HG02623 (cell line): Measurements from ENCODE around the gene BIRC7.
"Not testable (repeated sequence)": the region's sequence is repeated elsewhere in the genome, so short reads cannot be mapped to it uniquely, and the experiment has no call there.

Experiments used
- ATAC-seq: cut with Tn5 transposase; IDR thresholded peaks from one replicate; pipeline ENCODE4 v1.9.1; 2021; ENCODE audit warnings: moderate library complexity; ENCODE audit not compliant: unreplicated experiment

The BIRC7 gene

DNA sequence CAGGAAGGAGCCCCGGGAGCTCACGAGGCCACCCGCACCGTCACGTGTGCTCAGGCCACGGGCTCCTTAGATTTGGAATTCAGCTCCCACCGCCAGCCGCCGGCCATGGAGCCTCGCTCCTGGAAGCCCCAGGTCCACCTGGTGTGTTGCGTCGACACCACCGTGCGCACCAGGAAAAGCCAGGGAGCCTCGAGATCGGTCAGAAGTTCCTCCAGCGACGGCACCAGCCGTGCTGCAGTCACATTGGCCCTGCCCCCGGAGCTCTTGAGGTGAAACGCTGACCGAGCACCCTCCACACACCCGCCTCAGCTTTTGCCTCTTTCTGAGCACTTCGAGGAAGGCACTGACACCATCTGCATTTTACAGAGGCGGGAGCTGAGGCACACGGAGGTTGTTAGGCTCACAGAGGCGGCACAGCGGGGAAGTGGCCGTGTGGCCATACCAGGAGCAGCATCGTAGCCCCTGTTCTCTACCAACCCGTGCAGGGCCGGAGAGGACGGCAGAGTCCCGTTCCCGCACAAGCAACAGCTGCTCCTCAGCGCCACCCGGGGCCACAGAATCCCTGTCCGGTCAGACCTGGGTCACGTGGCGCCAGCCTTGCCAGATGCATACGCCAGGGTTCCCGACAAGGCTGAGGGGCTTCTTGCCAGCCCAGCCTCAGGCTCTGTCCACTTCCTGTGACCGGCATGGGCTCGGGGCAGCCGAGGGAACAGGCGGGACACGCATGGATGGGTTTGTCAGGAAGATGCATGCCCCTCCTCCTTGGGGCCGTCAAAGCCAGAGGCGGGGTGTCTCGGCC lies 11.0 kb downstream of the BIRC7 start:
- no peak for ATAC-seq

DNA sequence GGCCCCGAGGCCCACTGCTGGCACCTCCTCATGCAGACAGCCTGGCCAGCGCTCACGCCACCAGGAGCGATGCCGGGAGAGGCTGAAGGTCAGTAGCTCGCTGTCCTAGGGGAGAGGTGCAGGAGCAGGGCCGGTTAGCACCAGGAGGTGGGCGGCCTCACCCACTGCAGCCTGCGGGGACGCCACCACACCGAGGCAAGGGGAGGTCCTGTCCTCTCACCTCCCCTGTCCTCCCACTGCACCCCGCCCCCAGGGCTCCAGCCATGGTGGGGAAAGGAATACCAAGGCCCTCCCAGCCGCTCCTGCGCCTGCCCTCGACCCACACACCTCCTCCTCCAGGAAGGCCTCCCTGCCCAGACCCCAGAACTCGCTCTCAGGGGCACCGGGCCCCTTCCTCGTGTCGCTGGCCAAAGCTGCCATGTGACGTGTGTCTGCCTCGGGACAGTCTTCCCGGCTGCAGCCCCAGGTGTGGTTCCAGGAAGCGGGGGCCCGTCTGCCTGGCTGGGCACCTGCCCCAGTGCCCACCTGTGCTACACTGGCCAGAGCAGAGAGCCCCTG lies 12.0 kb downstream of the BIRC7 start:
- no peak for ATAC-seq

DNA sequence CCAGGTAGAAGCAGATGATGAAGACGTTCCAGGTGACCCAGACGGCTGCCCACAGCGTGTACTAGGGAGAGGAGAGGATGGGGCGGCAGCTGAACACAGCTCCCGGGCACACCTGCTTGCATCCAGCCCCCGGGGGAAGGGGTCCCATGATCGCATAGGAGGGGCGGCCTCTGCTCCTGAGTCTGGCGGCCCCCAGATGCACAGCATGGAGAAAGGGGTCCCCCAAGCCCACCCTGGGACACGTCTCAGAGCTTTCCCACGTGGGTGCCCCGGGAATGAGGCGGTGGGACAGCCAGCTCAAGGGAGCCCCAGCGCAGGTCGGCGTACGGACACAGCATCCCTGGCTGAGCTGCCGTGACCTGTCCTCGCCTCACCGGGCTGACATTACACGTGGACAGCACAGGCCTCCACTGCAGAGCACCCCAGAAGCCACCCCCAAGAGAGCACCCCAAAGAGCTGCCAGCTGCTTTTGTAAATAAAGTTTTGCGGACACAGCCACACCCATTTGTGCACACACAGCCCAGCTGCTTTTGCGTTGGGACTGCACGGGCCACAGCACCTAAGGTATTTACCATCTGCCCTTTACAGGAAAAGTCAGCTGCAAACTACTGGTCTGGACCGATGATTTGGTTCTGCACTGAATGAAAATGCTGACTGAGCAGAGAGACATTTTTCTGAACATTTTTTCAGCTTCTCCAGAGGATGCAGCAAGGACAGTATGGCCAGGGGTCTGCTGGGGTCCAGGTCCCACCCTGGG lies 13.3 kb downstream of the BIRC7 start:
- ATAC-seq, result no peak

GRCh38 chr20:63249891-63250290 lies 14.2 kb downstream of the BIRC7 start:
- ATAC-seq, result no peak

- not testable (repeated sequence) for ATAC-seq
Measured at GRCh38 chr20:63251350-63251749, 15.6 kb downstream of the BIRC7 start.

DNA sequence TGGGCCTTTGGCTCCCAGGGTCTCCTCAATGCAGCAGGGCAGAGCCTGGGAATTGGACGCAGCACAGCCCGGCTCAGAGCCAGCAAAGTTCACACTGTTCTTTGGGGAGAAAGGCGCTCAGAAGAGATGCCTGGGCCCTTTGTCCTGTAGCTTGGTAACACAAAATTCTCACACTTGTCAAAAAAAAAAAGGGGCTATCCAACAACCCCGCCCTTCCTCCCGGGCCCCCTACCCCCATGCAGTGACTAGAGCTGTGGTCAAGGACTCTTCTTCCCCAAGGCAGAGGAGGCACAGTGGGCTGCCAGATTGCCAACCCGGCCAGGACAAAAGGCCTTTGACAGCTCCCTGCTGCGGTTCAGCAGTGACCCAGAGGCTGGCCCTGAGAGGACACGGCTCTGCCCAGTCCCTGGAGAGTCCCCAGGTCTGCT lies 16.6 kb downstream of the BIRC7 start:
- ATAC-seq, result no peak

- ATAC-seq, result no peak
Measured at GRCh38 chr20:63253065-63253437, 17.3 kb downstream of the BIRC7 start.

DNA sequence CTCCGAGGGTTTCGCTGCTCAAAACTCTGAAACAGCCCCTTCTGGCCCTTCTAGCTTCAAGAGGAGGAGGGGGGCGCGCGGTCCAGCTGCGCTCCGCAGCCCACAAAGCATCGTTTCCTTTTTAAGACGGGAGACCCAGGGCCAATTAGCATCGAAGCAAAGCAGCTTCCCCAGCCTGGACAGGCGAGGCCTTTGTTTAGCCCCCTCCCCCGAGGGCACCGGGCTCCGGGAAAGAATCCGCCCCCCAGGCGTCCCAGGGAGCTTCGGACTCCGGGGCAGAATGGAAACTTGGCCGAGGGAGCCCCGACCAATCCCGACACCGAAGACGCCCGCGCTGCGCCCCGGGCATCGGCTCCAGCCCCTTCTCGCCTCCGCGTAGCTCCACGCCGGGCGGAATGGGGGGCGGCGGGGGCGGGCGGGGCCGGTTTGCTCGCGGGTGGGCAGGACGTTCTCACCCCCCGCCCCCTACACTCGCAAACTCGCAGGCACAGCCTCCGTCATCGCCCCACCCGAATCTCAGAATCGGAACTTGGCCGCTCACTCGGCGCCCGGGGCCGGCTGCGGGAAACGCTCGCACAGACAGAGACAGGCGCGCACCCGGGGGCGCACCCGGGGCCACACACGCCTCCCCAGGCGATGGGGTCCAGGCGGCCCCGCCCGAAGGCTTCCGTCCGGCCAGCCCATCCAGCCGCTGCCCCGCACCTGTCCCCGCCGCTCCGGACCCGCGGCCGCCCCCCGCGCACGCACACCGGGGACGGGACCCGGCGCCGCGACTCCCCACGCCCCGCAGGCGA lies 17.9 kb downstream of the BIRC7 start:
- ATAC-seq, result no peak

DNA sequence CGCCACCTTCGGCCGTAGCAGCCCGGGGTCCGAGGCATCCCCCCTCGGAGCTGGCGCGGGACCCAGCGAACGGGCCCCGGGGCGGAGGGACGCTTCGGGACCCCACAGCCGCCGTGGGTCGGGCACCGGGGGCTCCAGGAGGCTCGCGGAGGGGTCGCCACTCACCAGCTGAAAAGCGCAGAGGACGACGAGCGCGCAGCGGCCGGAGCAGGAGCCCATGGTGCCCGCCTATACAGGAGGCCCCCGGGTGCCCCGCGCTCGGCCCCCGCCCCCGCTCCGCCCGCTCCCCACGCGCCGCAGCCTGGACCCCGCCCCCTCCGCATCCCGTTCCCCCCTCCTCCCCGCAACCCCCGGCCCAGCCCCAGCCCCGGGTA lies 18.5 kb downstream of the BIRC7 start, which contains the start of gene NKAIN4:
Gene NKAIN4, minus strand, starts transcription at position 232 of the 374 bp plus-strand sequence. Its CDS starts 13 bp downstream, at position 219.
- no peak for ATAC-seq

GRCh38 chr20:63254606-63255384 lies 19.1 kb downstream of the BIRC7 start:
- no peak for ATAC-seq

DNA sequence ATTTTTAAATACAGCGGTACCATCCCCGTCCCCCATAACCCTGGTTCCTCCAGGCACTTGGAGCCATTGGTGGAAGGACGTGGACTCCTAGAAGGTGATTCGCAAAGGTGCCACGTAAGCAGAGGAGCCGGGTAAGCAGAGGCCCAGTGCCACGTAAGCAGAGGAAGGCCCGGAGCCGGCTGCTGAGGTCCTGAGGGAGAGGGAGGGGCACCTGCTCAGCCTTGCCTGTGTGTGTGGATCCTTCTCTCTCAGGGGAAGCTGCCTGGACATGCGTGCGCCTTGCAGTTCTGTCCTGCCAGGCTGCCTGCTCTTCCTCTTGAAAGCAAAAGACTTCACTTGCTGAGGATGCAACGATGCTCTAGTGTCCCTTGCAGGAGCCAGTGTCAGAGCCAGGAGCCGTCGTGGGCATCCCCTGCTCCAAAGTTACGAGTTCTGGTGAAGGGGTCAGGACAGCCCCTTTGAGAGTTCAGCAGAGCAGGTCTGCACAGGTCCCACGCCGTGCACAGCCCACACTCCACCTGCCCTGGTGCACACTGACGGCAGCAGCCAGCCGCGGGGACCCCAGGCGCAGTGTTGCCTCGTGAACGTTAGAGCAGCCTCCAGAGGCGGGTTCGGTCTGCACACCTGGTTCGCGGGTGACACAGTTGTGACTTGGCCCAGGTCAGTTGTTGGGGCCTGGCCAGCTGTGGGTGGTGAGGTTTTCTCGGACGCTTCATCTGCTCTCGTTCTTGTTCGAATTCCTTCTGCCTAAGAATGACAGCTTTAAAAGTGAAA lies 20.4 kb downstream of the BIRC7 start:
- no peak for ATAC-seq

DNA sequence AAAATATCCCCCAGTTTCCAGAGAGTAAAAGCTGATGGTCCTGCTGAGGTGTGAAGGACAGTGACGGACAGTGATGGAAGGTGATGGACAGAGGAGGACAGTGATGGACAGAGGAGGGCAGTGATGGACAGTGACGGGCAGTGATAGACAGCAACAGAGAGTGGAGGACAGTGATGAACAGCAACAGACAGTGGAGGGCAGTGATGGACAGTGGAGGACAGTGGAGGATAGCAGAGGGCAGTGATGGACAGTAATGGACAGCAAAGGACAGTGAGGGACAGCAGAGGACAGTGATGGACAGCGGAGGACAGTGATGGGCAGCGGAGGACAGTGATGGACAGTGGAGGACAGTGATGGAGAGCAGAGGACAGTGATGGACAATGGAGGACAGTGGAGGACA lies 21.2 kb downstream of the BIRC7 start:
- no peak for ATAC-seq

DNA sequence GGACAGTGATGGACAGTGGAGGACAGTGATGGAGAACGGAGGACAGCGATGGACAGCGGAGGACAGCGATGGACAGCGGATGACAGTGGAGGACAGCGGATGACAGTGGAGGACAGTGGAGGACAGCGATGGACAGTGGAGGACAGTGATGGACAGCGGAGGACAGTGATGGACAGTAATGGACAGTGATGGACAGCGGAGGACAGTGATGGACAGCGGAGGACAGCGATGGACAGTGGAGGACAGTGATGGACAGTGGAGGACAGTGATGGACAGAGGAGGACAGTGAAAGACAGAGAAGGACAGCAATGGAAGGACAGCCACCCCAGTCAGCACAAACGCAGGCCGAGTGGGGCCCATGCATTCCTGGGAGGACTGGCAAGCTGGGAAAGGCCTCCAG lies 21.9 kb downstream of the BIRC7 start:
- no peak for ATAC-seq

DNA sequence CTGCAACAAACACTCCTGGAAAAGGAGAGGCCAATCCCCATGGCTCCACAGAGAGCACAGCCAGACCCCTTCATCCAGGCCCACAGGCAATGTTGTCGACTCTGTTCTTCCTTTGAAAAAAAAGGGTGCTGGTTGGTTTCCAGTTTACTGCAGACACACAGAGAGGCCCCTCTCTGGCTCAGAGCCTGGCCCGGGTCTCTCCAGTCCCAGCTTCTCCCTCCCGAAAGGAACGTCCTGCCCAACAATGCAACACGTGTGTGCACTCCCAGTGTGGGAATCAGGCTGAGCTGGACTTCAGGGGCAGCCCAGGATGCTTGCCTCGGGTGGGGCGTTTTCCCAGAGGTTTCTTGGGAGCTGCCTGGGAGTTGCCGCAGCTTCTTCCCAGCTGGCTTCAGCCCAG lies 23.1 kb downstream of the BIRC7 start:
- no peak for ATAC-seq

GRCh38 chr20:63259734-63260460 lies 24.2 kb downstream of the BIRC7 start:
- ATAC-seq, result no peak

GRCh38 chr20:63260521-63260920 lies 24.8 kb downstream of the BIRC7 start:
- no peak for ATAC-seq

DNA sequence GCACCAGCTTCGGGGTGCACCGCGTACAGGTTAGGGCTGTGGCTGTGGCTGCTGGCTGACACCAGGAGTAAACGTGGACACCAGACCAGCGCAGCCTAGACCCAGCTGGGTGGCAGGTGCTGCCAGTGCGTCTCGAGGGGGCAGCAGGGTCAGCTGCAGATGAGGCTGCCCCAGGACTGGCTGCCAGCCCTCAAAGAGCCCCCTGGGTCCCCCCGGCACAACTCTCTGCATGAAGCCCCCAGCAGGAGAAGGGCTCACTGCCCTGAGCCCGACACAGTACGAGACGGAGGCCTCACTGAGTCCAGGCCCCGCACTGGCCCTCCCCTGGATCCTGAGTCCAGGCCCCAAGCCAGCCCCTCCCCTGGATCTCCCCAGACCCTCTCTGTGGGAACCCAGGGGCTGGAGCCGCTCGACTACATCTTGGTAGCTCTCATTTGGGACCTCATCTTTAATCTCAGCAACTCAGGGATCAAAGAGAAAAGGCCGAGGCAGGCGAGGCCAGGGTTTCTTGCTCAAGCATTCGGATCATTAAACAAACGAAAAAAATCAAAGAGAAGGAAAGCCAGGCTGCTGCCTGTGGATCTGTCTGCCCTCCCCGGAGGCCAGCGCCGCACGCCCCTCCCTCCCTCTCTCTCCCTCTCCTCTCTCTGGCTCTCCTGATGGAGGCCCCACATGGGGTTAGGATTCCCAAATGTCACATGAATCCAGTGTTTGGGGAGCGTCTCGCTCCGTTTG lies 25.5 kb downstream of the BIRC7 start:
- ATAC-seq, result no peak

- ATAC-seq, result no peak
Measured at GRCh38 chr20:63261795-63262528, 26.3 kb downstream of the BIRC7 start.
